HepG2 (cell line): ENCODE data around the gene TNNI2. TPM values are rescaled to one million over a fixed set of nuclear protein-coding genes. Genes with fewer than 3 reads are reported as not detected.

Experiments used
- CENPT ChIP-seq: sonication (generic); formaldehyde crosslinking; IDR thresholded peaks from 2 replicates; pipeline ENCODE4 v1.8.0; 2022; ENCODE audit warnings: low read depth, mild to moderate bottlenecking, moderate library complexity, missing genetic modification reagents
- EEA1 ChIP-seq: sonication (generic); formaldehyde crosslinking; IDR thresholded peaks from 2 replicates; pipeline ENCODE4 v1.5.1; 2020; ENCODE audit warnings: mild to moderate bottlenecking, missing genetic modification reagents, borderline replicate concordance
- GATAD1 ChIP-seq: IDR thresholded peaks from 2 replicates; pipeline ENCODE4 v1.6.1; 2016; ENCODE audit warnings: missing genetic modification reagents, missing compliant biosample characterization
- GLI4 ChIP-seq: sonication (generic); formaldehyde crosslinking; IDR thresholded peaks from 2 replicates; pipeline ENCODE4 v1.5.1; 2020; ENCODE audit warnings: missing genetic modification reagents, mild to moderate bottlenecking, moderate library complexity, borderline replicate concordance
- MAFG ChIP-seq: sonication (generic); formaldehyde crosslinking; IDR thresholded peaks from 2 replicates; pipeline ENCODE4 v1.5.1; 2020; ENCODE audit warnings: mild to moderate bottlenecking, missing genetic modification reagents
- MTF1 ChIP-seq: sonication (generic); formaldehyde crosslinking; IDR thresholded peaks from 2 replicates; pipeline ENCODE4 v1.5.0; 2020; ENCODE audit warnings: missing genetic modification reagents
- NR0B2 ChIP-seq: sonication (generic); formaldehyde crosslinking; IDR thresholded peaks from 2 replicates; pipeline ENCODE4 v1.4.0; 2020; ENCODE audit warnings: mild to moderate bottlenecking, missing genetic modification reagents
- SALL2 ChIP-seq: sonication (generic); formaldehyde crosslinking; IDR thresholded peaks from 2 replicates; pipeline ENCODE4 v1.8.1; 2023; ENCODE audit warnings: mild to moderate bottlenecking, missing genetic modification reagents, inconsistent platforms
- SKIL ChIP-seq: sonication (generic); formaldehyde crosslinking; IDR thresholded peaks from 2 replicates; pipeline ENCODE4 v1.8.0; 2022; ENCODE audit warnings: missing genetic modification reagents, mild to moderate bottlenecking, moderate library complexity, borderline replicate concordance
- TARDBP ChIP-seq: sonication (generic); formaldehyde crosslinking; IDR thresholded peaks from 2 replicates; pipeline ENCODE4 v1.8.0; 2022; ENCODE audit warnings: mild to moderate bottlenecking, missing genetic modification reagents
- TBP ChIP-seq: sonication (generic); formaldehyde crosslinking; IDR thresholded peaks from 2 replicates; pipeline ENCODE4 v1.5.0; 2020; ENCODE audit warnings: missing genetic modification reagents
- ZBTB42 ChIP-seq: sonication (generic); formaldehyde crosslinking; IDR thresholded peaks from 2 replicates; pipeline ENCODE4 v1.5.0; 2020; ENCODE audit warnings: mild to moderate bottlenecking, missing genetic modification reagents
- ZBTB46 ChIP-seq: sonication (generic); formaldehyde crosslinking; IDR thresholded peaks from 2 replicates; pipeline ENCODE4 v1.4.0; 2020; ENCODE audit warnings: mild to moderate bottlenecking, missing genetic modification reagents, borderline replicate concordance
- ZFP62 ChIP-seq: sonication (generic); formaldehyde crosslinking; IDR thresholded peaks from 2 replicates; pipeline ENCODE4 v1.4.0; 2020; ENCODE audit warnings: missing genetic modification reagents
- ZFP91 ChIP-seq: sonication (generic); formaldehyde crosslinking; IDR thresholded peaks from 2 replicates; pipeline ENCODE4 v1.9.0; 2022; ENCODE audit warnings: missing genetic modification reagents, mild to moderate bottlenecking, borderline replicate concordance
- ZFY ChIP-seq: sonication (generic); formaldehyde crosslinking; IDR thresholded peaks from 2 replicates; pipeline ENCODE4 v1.4.0; 2020; ENCODE audit warnings: missing genetic modification reagents
- ZGPAT ChIP-seq: IDR thresholded peaks from 2 replicates; pipeline ENCODE4 v1.6.1; 2016; ENCODE audit warnings: mild to moderate bottlenecking
- ZKSCAN1 ChIP-seq: fragments of 150-350 bp; IDR thresholded peaks from 2 replicates; pipeline ENCODE4 v1.6.1; 2014; ENCODE audit warnings: low read length
- ZNF572 ChIP-seq: sonication (generic); formaldehyde crosslinking; IDR thresholded peaks from 2 replicates; pipeline ENCODE4 v1.5.1; 2020; ENCODE audit warnings: mild to moderate bottlenecking, missing genetic modification reagents
- ZNF883 ChIP-seq: sonication (generic); formaldehyde crosslinking; IDR thresholded peaks from 2 replicates; pipeline ENCODE4 v1.5.1; 2020; ENCODE audit warnings: mild to moderate bottlenecking, missing genetic modification reagents; ENCODE audit errors: not compliant biosample characterization
- polyA plus RNA-seq, 8 experiments: library from polyadenylated mRNA; depleted of rRNA in 3 of 8; stranded (reverse) in 7 of 8; unstranded in 1 of 8; fragments of >200 nt; fragmentation: Illumina TruSeq in 4 of 8; extraction: Trizol in 4 of 8; gene quantifications; 2 replicates each; pipeline versions ENCODE4 v1.2.1 to v1.2.3, GENCODE V29; 2011 to 2016; ENCODE audit warnings: low read depth in 4 of 8, missing spikeins in 1 of 8, mixed read lengths in 1 of 8; ENCODE audit not compliant: insufficient read depth in 1 of 8
- total RNA-seq, 5 experiments: library from RNA; depleted of rRNA; stranded (reverse); fragments of >200 nt; fragmentation: Illumina TruSeq; extraction: Trizol; gene quantifications; 2 replicates each; pipeline ENCODE4 v1.2.3, GENCODE V29; 2016; ENCODE audit warnings: low read depth in 1 of 5

The TNNI2 gene
- total and polyA plus RNA-seq, 2 of the 13 experiments (the other 11 are each of a cell fraction or from before 2014, with no cell fraction given): 7.2 to 12.0 TPM

GRCh38 chr11:1830322-1831223, 8.2 kb upstream of the TNNI2 start (continued):
- no peak for TF ChIP-seq MTF1 (CRISPR knock-in tag)
- TF ChIP-seq ZNF883: peak; percentile 70
- peak; percentile 50; the same call in 1 of the 2 replicates for TF ChIP-seq SALL2
- 0 out of 2 replicates have a peak, but pooled peaks have one; percentile 59 for TF ChIP-seq CENPT
- TF ChIP-seq GLI4 (CRISPR knock-in tag): 0 out of 2 replicates have a peak, but pooled peaks have one; percentile 34
- TF ChIP-seq ZBTB46 (CRISPR knock-in tag): no peak
- TF ChIP-seq GATAD1 (CRISPR knock-in tag): peak; percentile 49
- TF ChIP-seq ZFY: peak; percentile 75
- TF ChIP-seq TARDBP (CRISPR knock-in tag): peak; percentile 60; the same call in 1 of the 2 replicates
- TF ChIP-seq ZNF572 (CRISPR knock-in tag): peak; percentile 91
- TF ChIP-seq NR0B2 (CRISPR knock-in tag): no peak
- peak; percentile 86 for TF ChIP-seq SKIL (CRISPR knock-in tag)
- no peak for TF ChIP-seq MAFG
- peak; percentile 76 for TF ChIP-seq ZGPAT
- TF ChIP-seq ZKSCAN1: no peak
- peak; percentile 87 for TF ChIP-seq ZFP91
- peak; percentile 80; the same call in 1 of the 2 replicates for TF ChIP-seq ZBTB42 (CRISPR knock-in tag)
- no peak for TF ChIP-seq ZFP62 (CRISPR knock-in tag)
- TF ChIP-seq EEA1 (CRISPR knock-in tag): no peak
- no peak for TF ChIP-seq TBP (CRISPR knock-in tag)
